ENCODE data around the gene ACCS.

ACCS gene

DNA sequence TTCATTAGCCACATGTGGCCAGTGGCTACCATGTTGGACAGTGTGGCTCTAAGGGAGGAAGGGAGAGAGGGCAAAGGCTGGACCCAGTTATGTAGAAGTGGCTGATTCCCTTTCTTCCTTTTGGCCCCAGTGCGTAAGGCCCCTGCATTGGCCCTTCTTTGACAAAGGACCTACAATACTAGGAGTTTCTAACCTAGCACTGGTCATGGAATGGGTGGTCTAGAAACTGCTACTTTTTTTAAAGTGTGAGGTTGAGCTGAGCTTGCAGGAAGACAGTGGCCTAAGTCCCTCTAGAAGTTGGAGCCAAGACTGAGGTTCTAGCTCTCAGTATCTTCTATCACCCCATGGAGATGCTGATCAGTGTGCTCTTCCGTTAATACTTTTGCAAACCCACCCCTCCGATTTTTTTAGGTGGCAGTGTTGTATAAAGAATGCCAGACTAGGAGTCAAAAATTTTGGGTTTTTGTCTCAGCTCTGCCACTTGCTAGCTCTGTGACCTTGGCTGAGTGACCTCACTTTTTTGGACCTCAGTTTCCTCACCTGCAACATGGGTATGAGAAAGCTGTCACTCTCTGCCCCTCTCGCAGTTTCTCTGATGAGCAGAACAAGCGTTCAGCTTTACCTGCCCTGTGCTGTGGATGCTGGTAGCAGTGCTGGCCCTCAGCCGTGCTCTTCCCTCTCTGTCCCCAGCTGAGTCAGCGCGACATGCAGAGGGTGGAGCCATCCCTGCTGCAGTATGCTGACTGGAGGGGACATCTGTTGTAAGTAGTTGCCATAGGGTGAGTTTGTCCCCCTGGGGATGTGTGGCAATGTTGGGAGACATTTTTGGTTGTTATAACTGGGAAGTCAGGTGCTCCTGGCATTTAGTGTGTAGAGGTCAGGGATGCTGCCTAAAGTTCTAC is 6.9 kb downstream of the ACCS start:
- DNase-seq: no peak
- H3K27ac ChIP-seq: no peak overlapping the region
- in situ Hi-C loops (cut with HindIII; ENCODE audit: low pct_ligation_motif_present, low sequenced_read_pairs): no loop called here
- H3K4me3 ChIP-seq (ENCODE audit: low read depth, low read length): no peak overlapping the region
- TF ChIP-seq, protein P1, sequence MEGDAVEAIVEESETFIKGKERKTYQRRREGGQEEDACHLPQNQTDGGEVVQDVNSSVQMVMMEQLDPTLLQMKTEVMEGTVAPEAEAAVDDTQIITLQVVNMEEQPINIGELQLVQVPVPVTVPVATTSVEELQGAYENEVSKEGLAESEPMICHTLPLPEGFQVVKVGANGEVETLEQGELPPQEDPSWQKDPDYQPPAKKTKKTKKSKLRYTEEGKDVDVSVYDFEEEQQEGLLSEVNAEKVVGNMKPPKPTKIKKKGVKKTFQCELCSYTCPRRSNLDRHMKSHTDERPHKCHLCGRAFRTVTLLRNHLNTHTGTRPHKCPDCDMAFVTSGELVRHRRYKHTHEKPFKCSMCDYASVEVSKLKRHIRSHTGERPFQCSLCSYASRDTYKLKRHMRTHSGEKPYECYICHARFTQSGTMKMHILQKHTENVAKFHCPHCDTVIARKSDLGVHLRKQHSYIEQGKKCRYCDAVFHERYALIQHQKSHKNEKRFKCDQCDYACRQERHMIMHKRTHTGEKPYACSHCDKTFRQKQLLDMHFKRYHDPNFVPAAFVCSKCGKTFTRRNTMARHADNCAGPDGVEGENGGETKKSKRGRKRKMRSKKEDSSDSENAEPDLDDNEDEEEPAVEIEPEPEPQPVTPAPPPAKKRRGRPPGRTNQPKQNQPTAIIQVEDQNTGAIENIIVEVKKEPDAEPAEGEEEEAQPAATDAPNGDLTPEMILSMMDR (IDR thresholded peaks at IDR 0.05; ENCODE audit: low read depth, low read length, missing control alignments): no peak
- H3K36me3 ChIP-seq (replicated peaks): no peaks in the 10 kb centered on the region
- H3K27me3 ChIP-seq (replicated peaks): no peaks in the 10 kb centered on the region

DNA sequence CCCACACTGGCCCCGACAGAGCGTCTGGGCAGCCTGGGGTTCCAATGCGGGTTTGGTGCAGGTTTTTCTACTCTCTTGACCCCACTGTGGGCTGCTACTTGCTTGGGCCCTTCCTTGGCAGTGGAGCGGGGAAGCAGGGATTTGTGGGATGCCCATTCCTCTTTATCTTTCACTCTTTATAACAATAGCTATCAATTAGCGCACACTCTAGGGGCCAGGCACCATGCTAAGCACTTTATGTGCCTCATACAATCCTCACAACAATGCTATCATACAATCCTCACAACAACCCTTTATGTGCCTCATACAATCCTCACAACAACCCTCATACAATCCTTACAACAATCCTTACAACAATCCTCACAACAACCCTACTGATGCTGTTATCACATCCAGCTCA is 12.7 kb downstream of the ACCS start:
- H3K27me3 ChIP-seq (replicated peaks): no peaks in the 10 kb centered on the region
- in situ Hi-C loops (cut with HindIII; ENCODE audit: low pct_ligation_motif_present, low sequenced_read_pairs): no loop called here
- no peak overlapping the region for H3K4me3 ChIP-seq (ENCODE audit: low read depth, low read length)
- H3K36me3 ChIP-seq (replicated peaks): no peaks in the 10 kb centered on the region
- H3K27ac ChIP-seq: no peak overlapping the region
- DNase-seq: no peak
- TF ChIP-seq, protein P1 (IDR thresholded peaks at IDR 0.05; ENCODE audit: low read depth, low read length, missing control alignments): no peak

DNA sequence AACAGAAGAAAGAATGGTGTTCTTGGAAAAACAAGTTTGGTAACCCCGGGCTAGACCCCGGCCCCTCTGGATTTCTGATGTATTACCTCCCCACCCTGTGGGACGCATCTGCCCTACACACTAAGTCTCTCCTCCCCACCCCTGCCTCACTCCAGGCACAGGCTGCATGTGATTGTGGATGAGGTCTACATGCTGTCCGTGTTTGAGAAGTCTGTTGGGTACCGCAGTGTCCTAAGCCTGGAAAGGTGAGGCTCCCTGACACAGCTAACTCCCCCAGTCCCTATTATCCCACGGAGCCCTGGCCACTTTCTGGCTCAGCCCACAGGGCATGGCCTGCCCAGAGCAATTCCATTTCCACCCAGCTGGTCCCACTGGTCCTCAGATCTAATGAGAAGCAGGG is 13.3 kb downstream of the ACCS start:
- Histone ChIP-seq H3K4me3 (ENCODE audit: low read depth, low read length) (no peak overlapping the region), H3K27me3 (replicated peaks) (no peaks in the 10 kb centered on the region), H3K36me3 (replicated peaks) (no peaks in the 10 kb centered on the region), H3K27ac (no peak overlapping the region)
- in situ Hi-C loops (cut with HindIII; ENCODE audit: low pct_ligation_motif_present, low sequenced_read_pairs): no loop called here
- TF ChIP-seq, protein P1 (IDR thresholded peaks at IDR 0.05; ENCODE audit: low read depth, low read length, missing control alignments): no peak
- DNase-seq: no peak

DNA sequence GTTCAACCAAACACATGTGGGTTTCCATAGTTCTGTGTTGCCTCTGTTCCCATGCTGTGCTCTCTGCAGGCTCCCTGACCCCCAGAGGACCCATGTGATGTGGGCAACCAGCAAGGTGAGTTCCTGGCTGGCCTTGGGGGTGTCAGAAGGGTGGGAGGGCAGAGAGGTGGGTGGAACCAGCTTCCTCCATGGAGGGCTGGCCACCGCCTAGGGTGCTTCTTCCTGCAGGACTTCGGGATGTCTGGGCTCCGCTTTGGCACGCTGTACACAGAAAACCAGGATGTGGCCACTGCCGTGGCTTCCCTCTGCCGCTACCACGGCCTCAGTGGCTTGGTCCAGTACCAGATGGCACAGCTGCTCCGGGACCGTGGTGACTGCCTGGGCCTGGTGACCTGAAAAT is 14.9 kb downstream of the ACCS start:
- no peak for DNase-seq
- in situ Hi-C loops (cut with HindIII; ENCODE audit: low pct_ligation_motif_present, low sequenced_read_pairs): no loop called here
- no peak overlapping the region for H3K4me3 ChIP-seq (ENCODE audit: low read depth, low read length)
- H3K27me3 ChIP-seq (replicated peaks): no peaks in the 10 kb centered on the region
- no peak overlapping the region for H3K27ac ChIP-seq
- TF ChIP-seq, protein P1 (IDR thresholded peaks at IDR 0.05; ENCODE audit: low read depth, low read length, missing control alignments): no peak
- H3K36me3 ChIP-seq (replicated peaks): no peaks in the 10 kb centered on the region

DNA sequence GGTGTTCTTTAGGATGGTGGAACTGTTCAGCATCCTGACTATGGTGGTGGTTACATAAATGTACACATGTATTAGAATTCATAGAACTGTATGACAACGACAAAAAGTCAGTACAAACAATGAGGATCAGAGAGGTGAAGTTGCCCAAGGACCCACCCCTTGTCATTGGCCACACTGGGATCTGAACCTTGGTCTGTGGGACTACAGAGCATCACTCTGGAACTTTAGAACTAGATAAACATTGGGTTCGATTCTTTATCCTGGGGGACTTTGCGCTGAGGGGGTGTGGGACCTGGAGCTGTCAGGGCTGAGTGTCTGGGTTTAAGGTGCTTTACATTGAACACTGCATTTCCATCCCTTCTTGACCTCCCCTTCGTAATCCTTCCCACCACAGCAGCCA is 16.6 kb downstream of the ACCS start:
- in situ Hi-C loops (cut with HindIII; ENCODE audit: low pct_ligation_motif_present, low sequenced_read_pairs): no loop called here
- no peak overlapping the region for H3K27ac ChIP-seq
- no peak overlapping the region for H3K4me3 ChIP-seq (ENCODE audit: low read depth, low read length)
- TF ChIP-seq, protein P1 (IDR thresholded peaks at IDR 0.05; ENCODE audit: low read depth, low read length, missing control alignments): no peak
- no peak for DNase-seq
- no peaks in the 10 kb centered on the region for H3K27me3 ChIP-seq (replicated peaks)
- H3K36me3 ChIP-seq (replicated peaks): no peaks in the 10 kb centered on the region

Data from brain microvascular endothelial cell (primary cell).